Measurements from ENCODE around the gene GARIN6.

GARIN6 gene

GRCh38 chr12:99649551-99649950, 2.0 kb downstream of the GARIN6 start:
- ChIA-PET POLR2A (no interaction called here), CTCF (no interaction called here)
- DNase-seq (ENCODE audit: extremely low spot score), result no peak
- TF ChIP-seq ARNT (IDR thresholded peaks at IDR 0.05) (no peak), CTBP1 (IDR thresholded peaks at IDR 0.05; ENCODE audit: borderline replicate concordance) (no peak), LEF1 (IDR thresholded peaks at IDR 0.05; ENCODE audit: borderline replicate concordance) (no peak), HDGF (IDR thresholded peaks at IDR 0.05; ENCODE audit: borderline replicate concordance) (no peak), ELF4 (IDR thresholded peaks at IDR 0.05) (no peak), L3MBTL2 (conservative IDR thresholded peaks at IDR 0.05) (no peak), FOXM1 (IDR thresholded peaks at IDR 0.05; ENCODE audit: borderline replicate concordance) (no peak)

- ChIA-PET CTCF (interaction anchor here (1.3 kb wide), 1 partner anchor 616 kb away, joined by 3 read pairs; no protein-coding TSS in a partner anchor), POLR2A (no interaction called here)
- TF ChIP-seq FOXK2 (IDR thresholded peaks at IDR 0.05), result no peak
- TF ChIP-seq SUZ12 (IDR thresholded peaks at IDR 0.05), result no peak
- no peak for TF ChIP-seq ZNF384 (IDR thresholded peaks at IDR 0.05)
- TF ChIP-seq FOXM1 (IDR thresholded peaks at IDR 0.05; ENCODE audit: borderline replicate concordance), result no peak
- no peak for TF ChIP-seq FOXA1 (IDR thresholded peaks at IDR 0.05)
- TF ChIP-seq PKNOX1 (IDR thresholded peaks at IDR 0.05), result no peak
- TF ChIP-seq HDGF (IDR thresholded peaks at IDR 0.05; ENCODE audit: borderline replicate concordance), result no peak
- no peak for TF ChIP-seq ARNT (IDR thresholded peaks at IDR 0.05)
- TF ChIP-seq LEF1 (IDR thresholded peaks at IDR 0.05; ENCODE audit: borderline replicate concordance), result no peak
- no peak for TF ChIP-seq BHLHE40 (IDR thresholded peaks at IDR 0.05; ENCODE audit: borderline replicate concordance)
- TF ChIP-seq L3MBTL2 (conservative IDR thresholded peaks at IDR 0.05), result no peak
- no peak for TF ChIP-seq NFRKB (IDR thresholded peaks at IDR 0.05)
- TF ChIP-seq TARDBP (IDR thresholded peaks at IDR 0.05), result no peak
- no peak for TF ChIP-seq CTBP1 (IDR thresholded peaks at IDR 0.05; ENCODE audit: borderline replicate concordance)
- no peak for DNase-seq (ENCODE audit: extremely low spot score)
Observed at GRCh38 chr12:99658671-99659349, 11.3 kb downstream of the GARIN6 start.

- no peak for DNase-seq (ENCODE audit: extremely low spot score)
- CTCF ChIA-PET, result no interaction called here
- TF ChIP-seq SP1 (IDR thresholded peaks at IDR 0.05) (no peak), FOXK2 (IDR thresholded peaks at IDR 0.05) (no peak), HDGF (IDR thresholded peaks at IDR 0.05; ENCODE audit: borderline replicate concordance) (no peak), BHLHE40 (IDR thresholded peaks at IDR 0.05; ENCODE audit: borderline replicate concordance) (no peak), NFRKB (IDR thresholded peaks at IDR 0.05) (no peak), LEF1 (IDR thresholded peaks at IDR 0.05; ENCODE audit: borderline replicate concordance) (no peak), ARNT (IDR thresholded peaks at IDR 0.05) (no peak), PKNOX1 (IDR thresholded peaks at IDR 0.05) (no peak), FOXA1 (IDR thresholded peaks at IDR 0.05) (no peak), FOXM1 (IDR thresholded peaks at IDR 0.05; ENCODE audit: borderline replicate concordance) (no peak), TARDBP (IDR thresholded peaks at IDR 0.05) (no peak)
- POLR2A ChIA-PET, result no interaction called here
Observed at GRCh38 chr12:99670635-99671034, 23.1 kb downstream of the GARIN6 start.

- POLR2A ChIA-PET, result no interaction called here
Observed at GRCh38 chr12:99680276-99680675, 32.7 kb downstream of the GARIN6 start.

GRCh38 chr12:99686142-99686541, 38.6 kb downstream of the GARIN6 start:
- no peak for DNase-seq (ENCODE audit: extremely low spot score)
- CTCF ChIA-PET, result no interaction called here
- POLR2A ChIA-PET, result no interaction called here
- TF ChIP-seq LEF1 (IDR thresholded peaks at IDR 0.05; ENCODE audit: borderline replicate concordance) (no peak), SUZ12 (IDR thresholded peaks at IDR 0.05) (no peak), ZNF384 (IDR thresholded peaks at IDR 0.05) (no peak), NFRKB (IDR thresholded peaks at IDR 0.05) (no peak), ARNT (IDR thresholded peaks at IDR 0.05) (no peak), HDGF (IDR thresholded peaks at IDR 0.05; ENCODE audit: borderline replicate concordance) (no peak), PKNOX1 (IDR thresholded peaks at IDR 0.05) (no peak), BHLHE40 (IDR thresholded peaks at IDR 0.05; ENCODE audit: borderline replicate concordance) (no peak), ELF4 (IDR thresholded peaks at IDR 0.05) (no peak), TARDBP (IDR thresholded peaks at IDR 0.05) (no peak), FOXK2 (IDR thresholded peaks at IDR 0.05) (no peak)

More at GRCh38 chr12:99680276-99680675, 32.7 kb downstream of the GARIN6 start:
- CTCF ChIA-PET, result no interaction called here
- TF ChIP-seq FOXA1 (IDR thresholded peaks at IDR 0.05), result no peak
- TF ChIP-seq ELF4 (IDR thresholded peaks at IDR 0.05), result no peak
- TF ChIP-seq NFRKB (IDR thresholded peaks at IDR 0.05), result no peak
- TF ChIP-seq ZNF384 (IDR thresholded peaks at IDR 0.05), result no peak
- no peak for TF ChIP-seq BHLHE40 (IDR thresholded peaks at IDR 0.05; ENCODE audit: borderline replicate concordance)
- no peak for DNase-seq (ENCODE audit: extremely low spot score)

GRCh38 chr12:99695050-99695449, 47.5 kb downstream of the GARIN6 start:
- no peak for TF ChIP-seq SUZ12 (IDR thresholded peaks at IDR 0.05)
- no peak for TF ChIP-seq ZNF384 (IDR thresholded peaks at IDR 0.05)
- no peak for TF ChIP-seq SP1 (IDR thresholded peaks at IDR 0.05)
- TF ChIP-seq CTBP1 (IDR thresholded peaks at IDR 0.05; ENCODE audit: borderline replicate concordance), result no peak
- no peak for TF ChIP-seq BHLHE40 (IDR thresholded peaks at IDR 0.05; ENCODE audit: borderline replicate concordance)
- no peak for TF ChIP-seq NFRKB (IDR thresholded peaks at IDR 0.05)
- no peak for TF ChIP-seq ELF4 (IDR thresholded peaks at IDR 0.05)
- TF ChIP-seq HDGF (IDR thresholded peaks at IDR 0.05; ENCODE audit: borderline replicate concordance), result no peak
- TF ChIP-seq FOXA1 (IDR thresholded peaks at IDR 0.05), result no peak
- no peak for TF ChIP-seq TARDBP (IDR thresholded peaks at IDR 0.05)
- no peak for TF ChIP-seq ARNT (IDR thresholded peaks at IDR 0.05)
- no peak for TF ChIP-seq FOXK2 (IDR thresholded peaks at IDR 0.05)
- no peak for TF ChIP-seq L3MBTL2 (conservative IDR thresholded peaks at IDR 0.05)
- no peak for TF ChIP-seq PKNOX1 (IDR thresholded peaks at IDR 0.05)
- no peak for TF ChIP-seq LEF1 (IDR thresholded peaks at IDR 0.05; ENCODE audit: borderline replicate concordance)
- no peak for TF ChIP-seq FOXM1 (IDR thresholded peaks at IDR 0.05; ENCODE audit: borderline replicate concordance)
- DNase-seq (ENCODE audit: extremely low spot score), result no peak
- CTCF ChIA-PET, result no interaction called here
- POLR2A ChIA-PET, result no interaction called here

All from HEK293T (cell line).